Kasumi-1 (cell line): ENCODE results near the gene ZNF248.
A peak's percentile ranks its signal among the peaks of the same experiment; 100 is the strongest.

Experiments
- DNase-seq, 2 experiments: peaks; one replicate each; lab custom pipeline; 2025; lab: John Stamatoyannopoulos, UW

The ZNF248 gene

GRCh38 chr10:37821237-37821636 lies 36.2 kb downstream of the ZNF248 start:
- DNase-seq = no peak

DNA sequence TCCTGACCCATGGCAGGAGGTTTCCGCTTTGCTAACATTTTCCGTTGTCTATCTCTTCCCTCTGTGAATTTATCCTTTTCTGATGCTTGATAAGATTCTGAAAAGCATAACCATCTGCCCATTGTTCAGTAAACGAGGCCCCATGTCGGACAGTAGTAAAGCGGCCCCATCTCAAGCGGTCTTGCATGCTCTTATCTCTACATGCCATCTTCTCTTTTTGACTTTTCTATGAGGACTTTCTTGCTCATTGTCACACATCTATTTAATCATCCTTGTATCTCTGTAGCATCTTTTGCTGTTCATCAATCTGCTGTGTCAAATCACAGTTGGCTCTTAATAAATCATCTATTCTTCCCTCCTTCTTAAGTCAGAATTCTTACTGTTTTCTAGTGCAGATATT lies 37.6 kb downstream of the ZNF248 start:
- DNase-seq = no peak

DNA sequence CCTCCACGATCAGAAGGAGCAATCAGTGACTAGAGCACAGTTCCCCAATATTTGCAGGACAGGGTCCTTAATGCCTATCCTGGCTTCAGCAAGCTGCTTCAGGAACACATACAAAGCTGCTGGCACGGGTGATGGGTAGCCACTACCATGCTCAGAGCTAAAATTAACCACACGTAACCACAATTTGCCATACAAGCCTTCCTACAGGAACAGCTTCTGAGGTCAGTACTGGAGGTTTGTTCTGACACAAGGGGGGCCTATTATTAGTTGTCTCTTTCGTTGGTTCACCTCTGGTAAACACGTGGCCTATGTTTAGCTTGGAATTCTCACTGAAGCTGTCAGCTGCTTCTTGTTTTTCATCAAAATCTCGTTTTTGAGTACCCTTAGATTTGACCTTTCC lies 41.1 kb downstream of the ZNF248 start:
- peak; percentile 10 to 18 for DNase-seq

DNA sequence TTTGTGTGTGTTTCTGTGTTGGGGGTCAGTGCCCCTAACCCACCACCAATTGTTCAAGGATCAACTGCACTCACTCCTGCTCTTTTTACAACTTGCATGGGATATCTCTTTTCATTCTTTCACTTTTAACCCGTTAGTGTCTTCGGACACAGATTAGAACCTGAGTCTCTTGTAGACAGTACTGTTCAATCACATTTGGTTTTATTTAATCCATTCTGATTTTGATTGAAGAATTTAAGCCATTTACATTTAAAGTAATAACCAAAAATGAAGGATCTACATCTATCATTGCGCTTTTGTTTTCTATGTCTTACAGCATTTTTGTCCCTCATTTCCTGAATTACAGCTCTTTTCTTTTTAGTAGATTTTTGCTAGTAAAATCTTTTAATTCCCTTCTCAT lies 43.6 kb downstream of the ZNF248 start:
- DNase-seq = no peak

DNA sequence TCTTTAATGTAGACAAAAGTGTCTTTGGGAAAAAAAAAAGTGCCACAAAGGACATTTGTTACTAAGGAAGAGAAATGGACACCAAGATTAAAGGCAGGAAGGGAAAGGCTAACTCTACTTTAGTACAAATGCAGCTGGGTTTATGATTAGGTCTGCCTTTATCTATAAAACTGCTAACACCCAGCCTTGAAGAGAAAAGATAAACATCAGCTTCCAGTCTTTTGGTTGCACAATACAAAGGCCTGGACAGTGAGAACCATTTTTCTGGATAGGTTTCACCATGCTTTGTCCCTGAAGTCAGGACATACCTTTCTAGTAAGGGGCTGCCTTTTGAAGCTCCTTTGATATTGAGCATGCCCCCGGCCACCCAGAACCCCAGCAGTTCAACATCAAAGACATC lies 45.1 kb downstream of the ZNF248 start:
- DNase-seq = no peak

GRCh38 chr10:37803269-37803668 lies 54.1 kb downstream of the ZNF248 start:
- DNase-seq = no peak

DNA sequence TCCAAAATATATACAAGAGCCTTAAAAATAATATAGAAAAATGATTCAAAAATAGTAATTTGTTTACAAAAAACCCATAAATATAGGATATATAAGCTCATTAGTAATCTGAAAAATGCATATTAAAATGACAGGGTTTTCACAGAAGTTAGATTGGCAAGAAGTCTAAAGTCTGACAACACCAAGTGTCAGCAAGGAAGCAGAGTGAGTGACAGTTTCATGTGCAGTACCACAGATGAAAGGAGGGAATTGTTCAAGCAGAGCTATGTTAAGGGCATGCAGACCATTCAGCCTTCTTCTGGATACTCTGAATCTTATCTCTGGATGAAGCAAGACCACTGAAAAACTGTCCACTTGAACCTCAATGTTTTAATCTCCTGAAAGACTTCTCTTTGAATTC lies 55.9 kb downstream of the ZNF248 start:
- no peak for DNase-seq

DNA sequence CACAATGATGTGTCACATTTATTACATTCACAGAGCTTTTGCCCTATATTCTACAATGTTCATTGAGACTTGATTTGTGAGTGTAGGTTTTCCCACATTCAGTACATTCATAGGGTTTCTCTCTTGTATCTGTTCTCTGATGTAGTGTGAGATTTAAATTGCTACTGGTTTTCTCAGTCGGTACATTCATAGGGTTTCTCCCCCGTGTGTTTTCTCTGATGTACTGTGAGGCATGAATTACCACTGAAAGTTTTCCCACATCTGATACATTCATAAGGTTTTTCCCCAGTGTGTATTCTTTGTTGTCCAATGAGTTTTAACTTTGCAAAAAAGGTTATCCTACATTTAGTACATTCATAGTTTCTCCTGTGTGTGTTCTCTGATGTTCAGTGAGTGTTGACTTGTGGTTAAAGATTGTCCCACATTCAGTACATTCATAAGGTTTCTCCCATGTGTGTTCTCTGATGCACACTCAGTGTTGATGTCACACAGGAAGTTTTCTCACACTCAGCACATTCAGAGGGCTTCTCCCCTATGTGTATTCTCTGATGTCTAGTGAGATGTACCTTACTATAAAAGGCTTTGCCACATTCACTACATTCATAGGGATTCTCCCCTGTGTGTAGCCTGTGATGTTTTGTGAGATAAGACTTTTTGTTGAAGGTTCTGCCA lies 63.0 kb downstream of the ZNF248 start:
- DNase-seq = no peak

DNA sequence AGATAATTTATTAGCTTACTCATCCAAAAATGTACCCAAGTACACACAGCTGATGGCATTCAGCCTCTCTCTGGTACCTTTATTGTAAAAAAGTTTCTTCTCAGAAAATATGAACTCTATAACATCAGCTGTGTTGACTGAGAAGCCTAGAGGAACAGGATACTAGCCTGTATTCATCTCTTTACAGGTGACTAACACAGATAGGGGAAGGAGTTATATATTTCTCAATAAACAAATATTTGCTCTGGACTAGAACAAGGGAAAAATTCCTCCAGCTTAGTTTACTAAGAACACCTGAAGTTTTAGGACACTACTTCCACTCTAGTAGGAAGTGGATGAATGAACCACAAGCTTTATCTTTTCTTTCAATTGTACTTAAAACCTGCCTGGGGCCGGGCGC lies 67.8 kb downstream of the ZNF248 start:
- DNase-seq = no peak

- DNase-seq = no peak
Measured at GRCh38 chr10:37784678-37785077, 72.7 kb downstream of the ZNF248 start.

DNA sequence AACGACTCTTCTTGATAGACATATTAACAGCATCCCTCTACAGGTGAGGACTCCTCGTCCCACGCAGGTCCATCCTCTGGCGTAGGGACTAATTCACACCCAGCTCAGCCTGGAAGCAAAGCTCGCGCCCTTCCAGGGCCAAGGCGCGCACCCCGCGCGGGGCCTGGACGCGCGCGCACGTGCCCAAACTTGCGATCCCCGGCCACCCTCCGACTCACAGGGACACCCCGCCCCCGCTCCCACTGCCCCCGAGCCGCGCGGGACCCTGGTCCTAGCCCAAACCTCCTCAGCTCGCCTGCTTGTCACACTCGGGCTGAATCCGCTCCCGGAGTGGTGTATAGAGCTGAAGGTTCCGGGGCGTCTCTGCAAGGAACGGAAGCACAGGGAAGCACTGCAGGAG lies 76.9 kb downstream of the ZNF248 start:
- DNase-seq = no peak

GRCh38 chr10:37777056-37777455 lies 80.4 kb downstream of the ZNF248 start:
- DNase-seq = no peak

DNA sequence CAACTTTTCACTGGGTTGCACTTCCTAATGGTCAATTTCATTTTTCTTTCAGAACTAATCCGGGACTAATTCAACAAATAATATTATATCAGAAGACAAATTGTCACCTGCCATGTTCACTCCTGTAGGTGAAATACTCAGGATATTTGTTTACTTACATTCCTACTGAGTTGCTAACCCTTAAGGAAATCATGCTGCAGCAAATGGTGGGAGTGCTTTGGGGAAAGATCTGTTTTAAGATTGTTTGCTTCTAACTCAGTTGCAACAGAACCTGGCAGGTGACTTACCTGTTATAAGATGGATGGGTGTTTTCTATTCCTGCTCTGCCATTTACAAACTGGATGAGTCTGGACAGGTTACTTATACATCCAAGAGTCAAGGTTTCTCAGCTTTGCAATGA lies 81.8 kb downstream of the ZNF248 start:
- DNase-seq = no peak

GRCh38 chr10:37774351-37774750 lies 83.1 kb downstream of the ZNF248 start:
- DNase-seq = no peak

DNA sequence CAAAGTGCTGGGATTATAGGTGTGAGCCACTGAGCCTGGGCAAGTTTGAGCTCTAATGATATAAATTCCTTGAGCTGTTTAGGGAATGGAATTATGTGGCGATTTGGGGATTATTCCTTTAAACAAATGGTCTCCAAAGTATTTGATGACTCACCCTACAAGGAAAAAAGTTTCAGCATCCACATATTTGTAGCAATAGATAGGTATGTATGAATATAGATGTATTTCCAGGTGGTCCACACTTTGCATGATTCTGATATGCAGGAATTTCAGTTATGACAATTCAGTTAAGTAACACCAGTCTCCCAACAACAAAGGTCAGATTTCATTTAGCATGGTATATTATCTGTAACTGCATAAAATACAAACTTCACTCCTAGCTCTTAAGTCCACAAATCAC lies 92.2 kb downstream of the ZNF248 start:
- no peak for DNase-seq

DNA sequence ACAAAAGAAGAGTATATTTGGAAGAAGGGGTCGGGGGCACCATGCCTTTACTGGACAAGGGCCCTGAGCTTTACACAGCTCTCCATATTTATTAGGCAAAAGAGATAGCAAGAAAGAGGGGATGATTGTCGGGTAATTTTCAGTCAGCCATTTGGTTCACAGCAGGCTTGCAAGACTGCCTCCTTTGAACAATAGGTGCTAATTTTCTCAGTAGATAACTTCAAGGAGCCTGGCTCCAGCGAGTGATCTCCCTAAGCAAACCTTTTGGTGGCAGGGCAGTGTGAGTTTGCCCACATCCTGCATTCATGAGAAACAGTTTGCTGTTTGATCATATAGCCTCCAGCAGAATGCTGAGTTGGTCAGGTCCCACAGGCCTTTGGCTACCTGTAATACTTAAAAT lies 94.3 kb downstream of the ZNF248 start:
- no peak for DNase-seq

GRCh38 chr10:37762287-37762686 lies 95.1 kb downstream of the ZNF248 start:
- DNase-seq = no peak

- DNase-seq = no peak
Measured at GRCh38 chr10:37760817-37761216, 96.6 kb downstream of the ZNF248 start.

DNA sequence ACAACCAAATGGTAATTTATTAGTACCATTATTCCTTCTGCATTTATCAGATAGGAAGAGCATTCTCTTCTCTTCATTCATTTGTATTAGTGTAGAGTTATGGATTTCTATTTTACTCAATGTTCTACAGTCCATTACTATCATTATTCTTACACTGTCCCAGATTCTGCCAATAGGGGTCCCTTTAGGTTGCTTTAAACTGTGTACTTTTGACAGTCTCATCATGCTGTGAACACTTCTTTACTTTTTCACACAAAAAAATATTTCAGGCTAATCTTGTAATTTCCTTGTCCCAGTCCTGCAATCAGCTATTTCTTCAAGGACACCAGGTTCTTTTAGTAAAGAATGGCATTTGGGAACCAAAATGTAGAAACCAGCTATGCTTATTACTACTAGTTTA lies 99.3 kb downstream of the ZNF248 start:
- peak; percentile 6 to 14 for DNase-seq

GRCh38 chr10:37754538-37755323 lies 102.7 kb downstream of the ZNF248 start:
- DNase-seq = peak; percentile 76 to 85

DNA sequence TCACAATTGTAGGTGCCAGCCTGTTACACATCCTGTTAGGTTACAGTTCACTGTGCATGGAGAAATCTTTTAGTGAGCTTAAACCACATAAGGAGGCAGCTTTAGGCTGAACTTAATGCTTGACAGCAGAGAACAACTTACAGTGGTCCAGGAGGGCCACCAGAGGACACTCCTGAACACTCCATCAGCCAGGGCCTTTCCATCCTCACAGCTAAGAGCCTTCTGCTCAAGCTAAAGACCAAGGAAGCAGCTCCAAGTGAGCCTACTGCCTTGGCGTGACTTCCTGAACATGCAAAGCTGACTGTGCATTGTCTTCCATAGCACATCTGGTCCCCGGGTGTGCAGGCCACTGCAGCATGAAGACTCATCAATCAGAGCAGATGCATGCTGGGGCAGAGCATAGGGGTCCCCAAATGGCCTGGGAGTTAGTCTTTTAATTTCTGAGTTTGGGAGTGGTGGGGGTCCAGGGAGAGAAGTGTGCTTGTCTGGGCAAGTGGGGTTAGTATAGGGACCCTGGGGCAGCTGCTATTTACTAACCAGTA lies 105.0 kb downstream of the ZNF248 start:
- no peak for DNase-seq

GRCh38 chr10:37748170-37748569 lies 109.2 kb downstream of the ZNF248 start:
- DNase-seq = no peak

GRCh38 chr10:37747081-37747480 lies 110.3 kb downstream of the ZNF248 start:
- no peak for DNase-seq
